Activated CD8-positive, alpha-beta T cell treated with anti-CD3 and anti-CD28 coated beads for 36 hours (primary cell): ENCODE measurements around the gene HHIP. TPM values are rescaled to one million over a fixed set of nuclear protein-coding genes. Genes with fewer than 3 reads are reported as not detected.

Experiments used
- ATAC-seq: fragments of 200-7000 bp; cut with Tn5 transposase; one replicate; pipeline ENCODE4 v1.10.0; 2021; ENCODE audit warnings: mild to moderate bottlenecking, moderate library complexity
- CTCF ChIA-PET: fragments of 350-600 bp; sonication (Branson Sonifier 250); formaldehyde crosslinking; loops from one replicate; lab custom pipeline; 2021; ENCODE audit warnings: antibody characterized with exemption; lab: Charles Lee
- POLR2A ChIA-PET: fragments of 350-600 bp; sonication (Branson Sonifier 250); formaldehyde crosslinking; loops from one replicate; lab custom pipeline; 2021; ENCODE audit warnings: antibody characterized with exemption; lab: Charles Lee
- DNase-seq: peaks from one replicate; pipeline ENCODE4 v3.0.0-alpha.2; 2020
- H3K27ac Mint-ChIP-seq: one replicate; pipeline ENCODE4 v1.8.0; 2021; ENCODE audit warnings: mild to moderate bottlenecking, mixed read lengths
- H3K27me3 Mint-ChIP-seq: one replicate; pipeline ENCODE4 v1.8.0; 2021; ENCODE audit warnings: mixed read lengths
- H3K36me3 Mint-ChIP-seq: one replicate; pipeline ENCODE4 v1.8.0; 2021; ENCODE audit warnings: low read depth, mixed read lengths
- H3K4me1 Mint-ChIP-seq: one replicate; pipeline ENCODE4 v1.8.0; 2021; ENCODE audit warnings: low read depth, mixed read lengths
- H3K4me3 Mint-ChIP-seq: one replicate; pipeline ENCODE4 v1.8.0; 2021; ENCODE audit warnings: mild to moderate bottlenecking, moderate library complexity, mixed read lengths
- H3K9me3 Mint-ChIP-seq: one replicate; pipeline ENCODE4 v1.8.0; 2021; ENCODE audit warnings: mixed read lengths
- intact Hi-C: fragments of 100-400 bp; cut with micrococcal nuclease; formaldehyde crosslinking; loops from one replicate; pipeline ENCODE4 v1.10.0; 2022
- total RNA-seq, 2 experiments: library from RNA; stranded (reverse); gene quantifications; one replicate each; pipeline ENCODE4 v1.2.3, GENCODE V29; 2021
- TF ChIP-seq, protein P1 (sequence below): fragments of 200-600 bp; IDR thresholded peaks from one replicate; pipeline ENCODE4 v1.8.0; 2022; ENCODE audit warnings: antibody characterized with exemption, mild to moderate bottlenecking

The HHIP gene
- total RNA-seq, 2 experiments from 2014 or later, result not detected

DNA sequence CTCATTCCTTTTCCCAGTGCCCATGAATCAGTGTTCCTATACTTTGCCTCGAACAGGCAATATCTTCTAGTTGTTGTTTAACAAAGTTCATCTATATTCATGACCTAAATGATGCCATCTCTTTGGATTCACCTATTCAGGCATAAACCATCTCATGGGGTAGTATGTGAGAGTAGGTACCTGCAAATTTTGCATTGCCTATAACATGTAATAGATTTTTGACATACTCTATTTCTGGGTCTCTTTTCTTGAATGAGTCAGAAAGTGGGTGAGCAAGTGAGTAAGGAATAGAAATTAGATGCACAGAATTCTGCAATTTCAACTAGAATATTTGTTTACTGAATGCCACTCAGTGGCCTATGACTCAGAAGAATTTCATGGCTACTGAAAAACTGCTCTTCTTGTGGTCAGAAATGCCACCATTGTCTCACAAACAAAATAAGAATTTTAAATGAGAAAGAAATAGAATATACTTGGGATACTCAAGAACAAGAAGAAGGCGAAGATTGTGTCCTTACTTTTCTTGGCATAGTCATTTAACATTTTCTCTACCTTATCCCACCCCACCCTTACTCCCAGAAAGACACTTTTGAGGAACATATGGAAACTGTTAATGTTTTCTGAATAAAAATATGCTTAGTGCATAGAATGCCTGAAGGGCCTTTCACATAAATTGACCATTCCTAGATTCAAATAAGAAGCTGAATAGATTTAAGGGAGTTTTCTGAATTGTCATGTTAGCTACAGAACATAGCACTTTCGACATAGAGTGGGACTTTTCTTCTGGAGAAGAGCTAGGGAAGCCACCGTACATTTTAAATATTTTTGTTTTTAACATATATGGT, 86.8 kb downstream of the HHIP start:
- H3K27ac Mint-ChIP-seq, result no peak overlapping the region
- intact Hi-C loops, result no loop called here
- POLR2A ChIA-PET, result no interaction called here
- ATAC-seq (no peak), DNase-seq (no peak)
- CTCF ChIA-PET, result no interaction called here
- peaks cover 1% of the 10 kb centered on the region for H3K27me3 Mint-ChIP-seq
- H3K36me3 Mint-ChIP-seq, result no peaks in the 10 kb centered on the region
- no peaks in the 10 kb centered on the region for H3K4me1 Mint-ChIP-seq
- H3K4me3 Mint-ChIP-seq, result no peak overlapping the region
- H3K9me3 Mint-ChIP-seq, result no peaks in the 10 kb centered on the region
- TF ChIP-seq, protein P1, sequence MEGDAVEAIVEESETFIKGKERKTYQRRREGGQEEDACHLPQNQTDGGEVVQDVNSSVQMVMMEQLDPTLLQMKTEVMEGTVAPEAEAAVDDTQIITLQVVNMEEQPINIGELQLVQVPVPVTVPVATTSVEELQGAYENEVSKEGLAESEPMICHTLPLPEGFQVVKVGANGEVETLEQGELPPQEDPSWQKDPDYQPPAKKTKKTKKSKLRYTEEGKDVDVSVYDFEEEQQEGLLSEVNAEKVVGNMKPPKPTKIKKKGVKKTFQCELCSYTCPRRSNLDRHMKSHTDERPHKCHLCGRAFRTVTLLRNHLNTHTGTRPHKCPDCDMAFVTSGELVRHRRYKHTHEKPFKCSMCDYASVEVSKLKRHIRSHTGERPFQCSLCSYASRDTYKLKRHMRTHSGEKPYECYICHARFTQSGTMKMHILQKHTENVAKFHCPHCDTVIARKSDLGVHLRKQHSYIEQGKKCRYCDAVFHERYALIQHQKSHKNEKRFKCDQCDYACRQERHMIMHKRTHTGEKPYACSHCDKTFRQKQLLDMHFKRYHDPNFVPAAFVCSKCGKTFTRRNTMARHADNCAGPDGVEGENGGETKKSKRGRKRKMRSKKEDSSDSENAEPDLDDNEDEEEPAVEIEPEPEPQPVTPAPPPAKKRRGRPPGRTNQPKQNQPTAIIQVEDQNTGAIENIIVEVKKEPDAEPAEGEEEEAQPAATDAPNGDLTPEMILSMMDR, result no peak

GRCh38 chr4:144733566-144733965, 87.6 kb downstream of the HHIP start:
- ChIA-PET POLR2A (no interaction called here), CTCF (no interaction called here)
- H3K36me3 Mint-ChIP-seq, result no peaks in the 10 kb centered on the region
- TF ChIP-seq, protein P1, result no peak
- no peak overlapping the region for H3K4me3 Mint-ChIP-seq
- H3K4me1 Mint-ChIP-seq, result no peaks in the 10 kb centered on the region
- ATAC-seq, result no peak
- H3K9me3 Mint-ChIP-seq, result no peaks in the 10 kb centered on the region
- H3K27ac Mint-ChIP-seq, result no peak overlapping the region
- intact Hi-C loops, result no loop called here
- peaks cover 1% of the 10 kb centered on the region for H3K27me3 Mint-ChIP-seq
- no peak for DNase-seq

DNA sequence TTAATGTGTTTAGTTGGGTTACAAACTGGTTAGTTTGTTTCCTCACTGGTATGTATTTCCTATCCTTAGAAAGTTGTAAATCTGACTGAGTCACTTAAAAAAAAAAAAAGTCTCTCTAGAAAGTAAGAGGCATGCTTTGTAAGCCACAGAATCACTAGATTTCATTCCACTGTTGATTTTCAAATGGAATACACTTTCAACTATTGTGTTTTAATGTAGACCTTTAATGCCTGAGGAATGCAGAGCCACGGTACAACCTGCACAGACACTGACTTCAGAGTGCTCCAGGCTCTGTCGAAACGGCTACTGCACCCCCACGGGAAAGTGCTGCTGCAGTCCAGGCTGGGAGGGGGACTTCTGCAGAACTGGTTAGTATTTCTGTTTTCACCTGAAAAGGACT, 88.6 kb downstream of the HHIP start:
- no peaks in the 10 kb centered on the region for H3K9me3 Mint-ChIP-seq
- no peaks in the 10 kb centered on the region for H3K4me1 Mint-ChIP-seq
- H3K36me3 Mint-ChIP-seq, result no peaks in the 10 kb centered on the region
- intact Hi-C loops, result no loop called here
- DNase-seq, result no peak
- no peak for ATAC-seq
- no peak overlapping the region for H3K4me3 Mint-ChIP-seq
- POLR2A ChIA-PET, result no interaction called here
- no peak overlapping the region for H3K27ac Mint-ChIP-seq
- CTCF ChIA-PET, result no interaction called here
- TF ChIP-seq, protein P1, result no peak
- H3K27me3 Mint-ChIP-seq, result peaks cover 1% of the 10 kb centered on the region

GRCh38 chr4:144738649-144739048, 92.7 kb downstream of the HHIP start:
- CTCF ChIA-PET, result no interaction called here
- H3K27me3 Mint-ChIP-seq, result no peaks in the 10 kb centered on the region
- intact Hi-C loops, result no loop called here
- no peaks in the 10 kb centered on the region for H3K4me1 Mint-ChIP-seq
- DNase-seq, result no peak
- TF ChIP-seq, protein P1, result no peak
- H3K4me3 Mint-ChIP-seq, result no peak overlapping the region
- no peak overlapping the region for H3K27ac Mint-ChIP-seq
- POLR2A ChIA-PET, result no interaction called here
- no peaks in the 10 kb centered on the region for H3K36me3 Mint-ChIP-seq
- no peaks in the 10 kb centered on the region for H3K9me3 Mint-ChIP-seq
- no peak for ATAC-seq

DNA sequence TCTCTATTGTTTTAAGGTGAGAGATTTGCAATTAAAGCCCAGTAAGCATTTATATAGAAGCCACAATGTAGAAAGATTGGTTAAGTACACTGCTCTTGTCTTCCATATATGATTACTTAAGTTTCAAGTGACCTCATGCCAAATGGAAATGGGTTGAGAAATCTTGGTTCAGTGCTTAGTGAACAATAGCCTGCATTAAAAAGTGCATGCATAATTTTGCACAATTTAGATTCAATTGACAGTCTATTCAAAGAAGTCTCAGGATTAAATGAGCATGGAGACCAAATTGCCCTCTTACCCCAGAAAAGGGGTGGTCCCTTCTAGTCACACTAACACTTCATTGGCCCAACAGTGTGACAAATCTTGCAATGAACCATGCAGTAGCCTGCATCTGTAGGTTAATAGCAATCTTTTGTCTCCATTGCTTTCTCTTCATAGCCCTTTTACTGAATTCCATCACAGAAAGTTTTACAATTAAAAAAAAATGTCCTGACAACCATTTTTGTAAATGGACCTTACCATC, 93.6 kb downstream of the HHIP start:
- Mint-ChIP-seq H3K4me3 (no peak overlapping the region), H3K36me3 (no peaks in the 10 kb centered on the region), H3K27ac (no peak overlapping the region), H3K9me3 (no peaks in the 10 kb centered on the region), H3K4me1 (no peaks in the 10 kb centered on the region), H3K27me3 (no peaks in the 10 kb centered on the region)
- intact Hi-C loops, result no loop called here
- ChIA-PET POLR2A (no interaction called here), CTCF (no interaction called here)
- ATAC-seq, result no peak
- no peak for DNase-seq
- TF ChIP-seq, protein P1, result no peak
